Measurements from ENCODE around the gene ERBIN.
A peak's percentile ranks its signal among the peaks of the same experiment; 100 is the strongest.
"Not testable (repeated sequence)": the region's sequence is repeated elsewhere in the genome, so short reads cannot be mapped to it uniquely, and the experiment has no call there.

The ERBIN gene

GRCh38 chr5:65955746-65956145, 29.4 kb downstream of the ERBIN start:
- DNase-seq (ENCODE audit: extremely low spot score, insufficient read length, low read depth) (no peak), FAIRE-seq (no peak)

- not testable (repeated sequence) for FAIRE-seq; DNase-seq (ENCODE audit: extremely low spot score, insufficient read length, low read depth)
These were observed 31.3 kb downstream of the ERBIN start for GRCh38 chr5:65957703-65958102.

GRCh38 chr5:65961633-65962032, 35.3 kb downstream of the ERBIN start:
- peak; percentile 20 for DNase-seq (ENCODE audit: extremely low spot score, insufficient read length, low read depth)
- peak; percentile 64 for FAIRE-seq

GRCh38 chr5:65967288-65968066, 41.1 kb downstream of the ERBIN start:
- FAIRE-seq: no peak

GRCh38 chr5:65969539-65970393, 43.4 kb downstream of the ERBIN start:
- DNase-seq (ENCODE audit: extremely low spot score, insufficient read length, low read depth) (no peak), FAIRE-seq (no peak)

More at GRCh38 chr5:65967288-65968066, 41.1 kb downstream of the ERBIN start:
- DNase-seq (ENCODE audit: extremely low spot score, insufficient read length, low read depth): no peak

DNA sequence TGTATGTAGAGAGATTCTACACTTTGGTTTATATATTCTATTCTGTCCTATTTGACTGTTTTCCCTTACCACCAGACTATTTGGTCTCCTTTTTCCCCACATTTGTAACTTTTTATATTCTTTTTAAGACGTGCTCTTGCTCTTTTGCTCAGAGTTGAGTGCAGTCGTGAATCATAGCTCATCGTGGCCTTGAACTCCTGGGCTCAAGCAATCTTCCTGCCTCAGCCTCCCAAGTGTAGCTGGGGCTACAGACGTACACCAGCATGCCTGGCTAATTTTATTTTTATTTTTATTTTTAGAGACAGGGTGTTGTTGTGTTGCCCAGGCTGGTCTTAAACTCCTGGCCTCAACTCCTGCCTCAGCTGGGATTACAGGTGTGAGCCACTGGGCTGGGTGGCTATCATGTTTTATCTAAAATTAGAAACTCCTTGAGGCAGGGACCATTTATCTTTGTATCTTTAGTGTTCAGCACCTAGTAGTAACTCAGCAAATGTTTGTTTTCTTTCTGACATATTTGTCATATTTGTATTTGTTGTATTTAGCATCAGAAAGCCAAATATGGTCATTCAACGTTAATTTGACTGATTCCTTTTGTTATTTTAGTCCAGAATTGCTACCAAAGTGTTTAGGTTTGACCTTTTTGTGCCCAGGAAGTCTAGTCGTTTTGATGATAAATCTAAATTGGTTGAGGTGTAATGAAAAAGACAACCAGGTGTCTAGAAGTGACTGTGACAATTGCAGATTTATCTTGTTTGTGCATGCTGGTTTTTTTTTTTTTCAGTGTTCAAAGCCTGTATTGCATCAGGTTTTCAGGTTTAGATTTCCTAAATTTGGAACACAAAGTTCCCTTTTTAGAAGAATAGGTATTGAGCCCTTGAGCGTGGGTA, 44.3 kb downstream of the ERBIN start:
- DNase-seq (ENCODE audit: extremely low spot score, insufficient read length, low read depth) (no peak), FAIRE-seq (no peak)

- DNase-seq (ENCODE audit: extremely low spot score, insufficient read length, low read depth) (no peak), FAIRE-seq (no peak)
These were observed 45.3 kb downstream of the ERBIN start for GRCh38 chr5:65971643-65972042.

- not testable (repeated sequence) for FAIRE-seq; DNase-seq (ENCODE audit: extremely low spot score, insufficient read length, low read depth)
These were observed 46.5 kb downstream of the ERBIN start for GRCh38 chr5:65972896-65973295.

DNA sequence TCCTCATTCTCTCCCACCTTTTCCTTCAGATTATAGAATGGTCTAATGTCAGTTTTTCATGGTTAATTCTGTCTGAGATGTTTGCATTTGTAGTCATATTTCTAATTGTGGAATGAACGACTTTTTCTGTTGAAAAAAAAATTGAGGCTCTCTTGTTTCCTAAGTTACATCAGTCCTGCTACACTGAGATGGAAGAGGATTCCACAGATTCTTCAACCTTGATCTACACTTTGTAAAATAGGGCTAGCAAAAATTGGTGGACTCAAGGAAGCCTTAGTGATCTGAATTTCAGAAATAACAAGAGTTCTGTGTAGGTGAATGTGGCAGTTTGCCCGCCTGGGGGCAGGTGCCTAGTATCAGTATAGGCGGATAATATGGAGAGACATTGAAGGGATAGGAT, 51.9 kb downstream of the ERBIN start:
- FAIRE-seq: no peak

DNA sequence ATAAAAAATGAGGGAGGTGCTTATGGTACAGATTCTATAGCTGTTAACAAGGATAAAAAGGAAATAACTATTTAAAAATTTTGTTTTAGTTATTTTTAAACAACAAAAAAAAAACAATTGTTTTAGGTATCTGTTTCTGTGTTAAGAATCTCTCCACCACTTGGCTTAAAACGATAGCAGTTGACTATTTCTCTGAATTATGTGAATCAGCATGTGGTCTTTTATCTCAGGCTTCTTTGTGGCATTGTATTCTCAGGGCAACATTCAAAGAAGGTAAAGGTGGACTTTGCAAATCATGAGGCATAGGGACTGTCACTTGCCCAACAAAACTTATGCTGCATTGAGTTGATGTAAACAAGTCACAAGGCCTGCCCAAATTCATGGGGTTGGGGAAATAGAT, 55.2 kb downstream of the ERBIN start:
- FAIRE-seq (no peak), DNase-seq (ENCODE audit: extremely low spot score, insufficient read length, low read depth) (no peak)

More for the DNA sequence above, 51.9 kb downstream of the ERBIN start:
- DNase-seq (ENCODE audit: extremely low spot score, insufficient read length, low read depth): no peak

GRCh38 chr5:65981969-65982619, 55.7 kb downstream of the ERBIN start:
- DNase-seq (ENCODE audit: extremely low spot score, insufficient read length, low read depth) (no peak), FAIRE-seq (peak; percentile 15)

GRCh38 chr5:65982635-65983034, 56.3 kb downstream of the ERBIN start:
- DNase-seq (ENCODE audit: extremely low spot score, insufficient read length, low read depth) (no peak), FAIRE-seq (no peak)

- no peak for FAIRE-seq
- no peak for DNase-seq (ENCODE audit: extremely low spot score, insufficient read length, low read depth)
These were observed 57.9 kb downstream of the ERBIN start for GRCh38 chr5:65984098-65984885.

DNA sequence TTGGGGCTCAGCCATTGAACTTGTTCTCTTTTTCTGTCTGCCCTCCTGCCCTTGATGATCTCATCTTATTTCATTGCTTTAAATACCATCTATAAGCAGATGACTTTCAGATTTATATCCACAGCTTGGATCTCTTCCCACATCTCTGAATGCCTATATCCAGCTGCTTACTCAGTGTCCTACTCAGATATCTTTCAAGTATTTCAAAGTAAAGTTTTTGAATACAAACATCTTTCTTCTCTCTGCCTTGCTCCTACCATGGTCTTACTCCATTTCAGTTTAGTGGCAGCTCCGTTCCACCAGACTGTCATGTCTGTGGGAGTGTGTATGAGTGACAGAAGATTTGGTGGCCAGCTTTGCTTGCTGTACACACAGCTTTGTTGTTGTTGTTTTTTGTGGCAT, 59.7 kb downstream of the ERBIN start:
- DNase-seq (ENCODE audit: extremely low spot score, insufficient read length, low read depth): no peak
- FAIRE-seq: no peak

DNA sequence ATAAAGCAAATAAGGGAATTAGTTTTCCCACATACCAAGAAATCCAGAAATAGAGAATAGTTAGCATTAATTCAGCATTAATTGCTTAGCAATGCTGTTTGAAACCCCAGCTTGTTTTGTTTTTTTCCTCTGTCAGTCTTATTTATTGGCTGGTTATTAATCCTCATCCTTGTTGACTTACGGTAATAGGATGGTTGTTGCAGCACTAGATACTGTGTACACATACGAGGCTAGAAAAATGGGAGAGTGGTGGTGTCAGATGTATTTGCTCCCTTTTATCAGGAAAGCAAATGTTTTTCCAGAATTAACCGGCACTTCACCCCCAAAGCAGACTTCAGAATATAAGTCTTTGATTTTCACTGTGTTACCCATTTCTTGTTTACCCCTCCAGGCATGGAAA, 60.4 kb downstream of the ERBIN start:
- FAIRE-seq (no peak), DNase-seq (ENCODE audit: extremely low spot score, insufficient read length, low read depth) (no peak)

DNA sequence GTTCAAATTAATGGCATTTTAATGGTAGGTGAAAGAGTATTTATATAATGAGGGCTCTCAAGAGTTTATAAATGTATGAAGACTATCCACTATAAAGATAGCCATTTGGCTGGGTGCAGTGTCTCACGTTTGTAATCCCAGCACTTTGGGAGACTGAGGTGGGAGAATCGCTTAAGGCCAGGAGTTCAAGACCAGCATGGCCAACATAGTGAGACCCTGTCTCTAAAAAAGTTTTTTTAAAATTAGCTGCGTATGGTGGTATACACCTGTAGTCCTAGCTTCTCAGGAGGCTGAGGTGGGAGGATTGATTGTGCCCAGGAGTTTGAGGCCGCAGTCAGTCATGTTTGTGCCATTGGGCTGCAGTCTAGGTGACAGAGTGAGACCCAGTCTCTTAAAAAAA, 61.6 kb downstream of the ERBIN start:
- DNase-seq (ENCODE audit: extremely low spot score, insufficient read length, low read depth) (no peak), FAIRE-seq (no peak)

DNA sequence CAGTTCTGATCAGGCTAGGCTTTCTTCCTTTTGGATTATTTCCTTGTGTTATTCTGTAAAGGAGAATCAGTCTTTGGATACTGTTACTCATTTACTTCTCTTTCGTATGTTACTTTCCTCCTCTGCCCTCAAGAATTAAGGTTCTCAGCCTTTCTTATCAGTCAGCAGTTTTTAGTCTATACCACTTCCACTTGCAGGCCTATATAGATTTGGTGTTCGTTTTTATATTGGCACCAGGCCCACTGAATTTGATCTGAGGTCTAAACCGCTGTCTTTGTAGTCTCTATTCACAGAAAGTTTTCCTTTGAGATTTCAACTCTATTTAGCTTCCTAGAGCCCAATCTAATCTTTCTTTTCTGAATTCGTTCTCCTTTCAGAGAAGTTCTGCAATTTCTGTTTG, 62.8 kb downstream of the ERBIN start:
- FAIRE-seq (no peak), DNase-seq (ENCODE audit: extremely low spot score, insufficient read length, low read depth) (no peak)

- FAIRE-seq (no peak), DNase-seq (ENCODE audit: extremely low spot score, insufficient read length, low read depth) (no peak)
These were observed 66.3 kb downstream of the ERBIN start for GRCh38 chr5:65992630-65993029.
